ENCODE data around the gene TMPRSS2.
"Not testable (repeated sequence)": the region's sequence is repeated elsewhere in the genome, so short reads cannot be mapped to it uniquely, and the experiment has no call there.

Gene TMPRSS2

GRCh38 chr21:41444703-41445464 lies 63.1 kb downstream of the TMPRSS2 start:
- DNase-seq, result no peak

GRCh38 chr21:41443562-41443961 lies 64.4 kb downstream of the TMPRSS2 start:
- no peak for DNase-seq

GRCh38 chr21:41442481-41443186 lies 65.3 kb downstream of the TMPRSS2 start:
- no peak for DNase-seq

- no peak for DNase-seq
Observed at GRCh38 chr21:41441546-41441945, 66.4 kb downstream of the TMPRSS2 start.

- DNase-seq, result no peak
Observed at GRCh38 chr21:41439248-41439647, 68.7 kb downstream of the TMPRSS2 start.

GRCh38 chr21:41438425-41439113 lies 69.4 kb downstream of the TMPRSS2 start:
- no peak for DNase-seq

- DNase-seq, result no peak
Observed at GRCh38 chr21:41437729-41438128, 70.2 kb downstream of the TMPRSS2 start.

- no peak for DNase-seq
Observed at GRCh38 chr21:41435706-41436105, 72.3 kb downstream of the TMPRSS2 start.

- no peak for DNase-seq
Observed at GRCh38 chr21:41433566-41433965, 74.4 kb downstream of the TMPRSS2 start.

- DNase-seq, result no peak
Observed at GRCh38 chr21:41432562-41433460, 75.1 kb downstream of the TMPRSS2 start.

GRCh38 chr21:41431788-41432548 lies 76.0 kb downstream of the TMPRSS2 start:
- DNase-seq, result no peak

GRCh38 chr21:41429925-41430491 lies 78.0 kb downstream of the TMPRSS2 start:
- DNase-seq, result no peak

GRCh38 chr21:41429305-41429704 lies 78.7 kb downstream of the TMPRSS2 start:
- no peak for DNase-seq

GRCh38 chr21:41428847-41429246 lies 79.1 kb downstream of the TMPRSS2 start:
- DNase-seq, result no peak

GRCh38 chr21:41428311-41428710 lies 79.6 kb downstream of the TMPRSS2 start:
- no peak for DNase-seq

- DNase-seq, result no peak
Observed at GRCh38 chr21:41427556-41427955, 80.4 kb downstream of the TMPRSS2 start.

GRCh38 chr21:41426676-41427404 lies 81.1 kb downstream of the TMPRSS2 start:
- no peak for DNase-seq

GRCh38 chr21:41425954-41426675 lies 81.8 kb downstream of the TMPRSS2 start, which contains the start of gene MX1:
MX1 (plus strand) TSS chr21:41426239; CDS start chr21:41432071, 5,832 bp downstream.
- peak; percentile 89 for DNase-seq

GRCh38 chr21:41425588-41425953 lies 82.4 kb downstream of the TMPRSS2 start:
- no peak for DNase-seq

GRCh38 chr21:41423305-41423636 lies 84.7 kb downstream of the TMPRSS2 start:
- not testable (repeated sequence) for DNase-seq

All from stimulated activated CD8-positive, alpha-beta memory T cell treated with anti-CD3 and anti-CD28 coated beads, Interleukin-4, amount 100 ng/mL, for 48 hours (primary cell).